VCaP (cell line): ENCODE measurements around the gene RABIF.

Experiments used
- H3K27ac ChIP-seq: fragments of 450-650 bp; 2 replicates; pipeline ENCODE4 v1.5.1; 2017
- TF ChIP-seq, protein P1 (sequence below): fragments of 450-650 bp; conservative IDR thresholded peaks from 2 replicates; pipeline ENCODE4 v1.5.1; 2017; ENCODE audit warnings: mild to moderate bottlenecking, moderate library complexity

Gene RABIF

DNA sequence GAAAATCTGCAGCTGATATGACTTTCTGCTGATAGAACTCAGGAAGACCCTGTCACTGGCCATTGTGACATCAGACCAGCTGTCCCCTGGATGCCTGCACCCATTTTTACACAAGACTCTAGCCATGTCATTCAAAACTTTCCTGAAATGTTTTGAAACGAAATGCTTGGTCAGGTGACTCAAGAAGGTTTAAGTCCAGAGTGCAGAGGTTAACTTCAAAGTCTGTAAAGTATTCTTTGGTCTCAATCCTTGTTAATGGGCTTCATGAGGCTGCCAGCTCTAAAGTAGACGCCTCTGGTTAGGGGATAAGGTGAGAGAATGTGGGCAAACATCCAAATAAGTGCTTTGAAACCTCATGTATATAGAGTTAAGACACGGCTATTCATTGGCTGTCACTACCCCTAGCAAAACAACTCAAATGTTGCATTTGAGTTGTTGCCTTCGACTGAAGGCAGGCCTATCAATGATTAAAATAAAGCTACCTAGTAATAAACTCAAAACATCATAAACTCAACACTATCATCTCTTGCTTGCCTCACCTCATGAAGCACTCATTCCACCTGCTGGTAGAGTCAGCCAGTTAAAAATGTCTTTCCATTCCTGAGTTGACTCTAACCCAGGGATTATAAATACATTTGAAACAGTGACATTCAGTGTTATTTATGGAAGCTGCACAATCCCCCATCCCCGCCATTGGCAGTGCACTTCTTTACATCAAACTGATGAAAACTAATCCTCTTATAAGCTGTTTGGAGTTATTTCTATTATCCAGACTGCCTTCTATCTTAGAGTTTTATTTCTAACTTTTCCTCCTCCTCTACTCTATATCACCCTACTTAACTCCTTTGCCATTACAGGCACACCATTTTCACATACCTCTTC, 26.0 kb downstream of the RABIF start:
- TF ChIP-seq, protein P1, sequence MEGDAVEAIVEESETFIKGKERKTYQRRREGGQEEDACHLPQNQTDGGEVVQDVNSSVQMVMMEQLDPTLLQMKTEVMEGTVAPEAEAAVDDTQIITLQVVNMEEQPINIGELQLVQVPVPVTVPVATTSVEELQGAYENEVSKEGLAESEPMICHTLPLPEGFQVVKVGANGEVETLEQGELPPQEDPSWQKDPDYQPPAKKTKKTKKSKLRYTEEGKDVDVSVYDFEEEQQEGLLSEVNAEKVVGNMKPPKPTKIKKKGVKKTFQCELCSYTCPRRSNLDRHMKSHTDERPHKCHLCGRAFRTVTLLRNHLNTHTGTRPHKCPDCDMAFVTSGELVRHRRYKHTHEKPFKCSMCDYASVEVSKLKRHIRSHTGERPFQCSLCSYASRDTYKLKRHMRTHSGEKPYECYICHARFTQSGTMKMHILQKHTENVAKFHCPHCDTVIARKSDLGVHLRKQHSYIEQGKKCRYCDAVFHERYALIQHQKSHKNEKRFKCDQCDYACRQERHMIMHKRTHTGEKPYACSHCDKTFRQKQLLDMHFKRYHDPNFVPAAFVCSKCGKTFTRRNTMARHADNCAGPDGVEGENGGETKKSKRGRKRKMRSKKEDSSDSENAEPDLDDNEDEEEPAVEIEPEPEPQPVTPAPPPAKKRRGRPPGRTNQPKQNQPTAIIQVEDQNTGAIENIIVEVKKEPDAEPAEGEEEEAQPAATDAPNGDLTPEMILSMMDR: no peak
- peak overlapping the region; percentile 83 for H3K27ac ChIP-seq

DNA sequence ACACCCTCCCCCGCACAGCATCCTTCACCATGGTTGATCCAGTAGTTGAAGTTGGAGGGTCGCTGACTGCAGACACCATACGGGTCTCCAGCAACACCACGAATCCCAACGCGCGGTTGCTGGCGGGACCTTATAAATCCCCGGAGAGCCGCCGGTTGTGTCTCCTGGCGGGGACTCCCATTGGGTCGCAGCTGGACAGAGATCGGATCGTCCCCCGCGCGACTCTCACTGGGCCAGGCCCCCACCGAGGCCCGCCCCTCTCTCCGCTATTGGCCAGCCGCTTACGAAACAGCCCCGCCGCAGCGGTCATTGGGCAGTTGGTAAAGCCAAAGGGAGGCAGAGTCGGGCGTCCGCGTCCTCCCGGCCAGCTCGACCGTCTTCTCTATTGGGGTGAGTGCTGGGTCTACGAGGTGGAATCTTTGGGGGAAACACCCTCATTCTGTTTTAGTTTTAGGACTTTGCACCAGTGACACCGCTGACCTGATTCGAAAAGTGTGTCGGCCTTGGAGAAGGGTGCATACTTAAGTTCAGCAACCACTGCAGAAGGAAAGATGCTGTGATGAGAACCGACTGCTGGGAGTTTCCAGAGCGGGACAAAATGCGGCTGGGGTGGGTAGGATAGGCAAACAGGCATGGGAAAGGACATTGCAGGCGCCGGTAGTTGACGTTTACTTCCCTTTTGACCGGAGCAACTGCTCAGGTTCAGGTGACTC, 27.4 kb downstream of the RABIF start:
- H3K27ac ChIP-seq: peak overlapping the region; percentile 83
- TF ChIP-seq, protein P1: no peak

DNA sequence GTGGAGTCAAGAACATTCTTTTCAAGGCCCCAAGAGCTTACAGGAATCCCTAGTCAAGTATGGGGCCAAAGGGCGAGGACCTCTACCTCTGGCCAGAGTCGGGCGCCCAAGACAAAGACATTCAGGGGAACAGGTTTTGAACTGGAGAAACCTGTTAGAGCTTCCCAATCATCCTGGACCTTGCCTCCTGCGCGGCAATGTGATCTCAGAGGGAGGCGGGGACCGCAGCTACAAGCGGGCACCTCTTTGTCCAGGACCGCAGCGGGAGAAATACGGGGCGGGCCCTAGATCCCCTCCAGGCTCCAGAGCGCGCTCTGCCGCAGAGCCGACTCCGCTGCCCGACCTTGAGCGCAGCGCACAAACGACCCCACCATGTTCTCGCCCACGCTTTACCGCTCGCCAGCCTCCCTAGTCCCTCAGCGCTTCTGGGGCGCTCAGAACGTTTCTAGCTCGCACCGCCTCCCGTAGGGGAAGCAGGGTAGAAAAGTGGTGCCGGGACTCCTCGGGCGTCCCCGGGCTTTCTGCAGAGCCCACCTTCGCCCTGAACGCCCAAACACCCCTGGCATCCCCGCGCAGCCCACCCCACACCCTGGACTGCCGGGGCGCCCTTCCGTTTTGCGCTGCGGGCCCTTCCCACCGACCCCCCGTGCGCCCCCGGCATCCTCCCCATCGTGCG, 28.1 kb downstream of the RABIF start:
- TF ChIP-seq, protein P1: no peak
- peak overlapping the region; percentile 83 for H3K27ac ChIP-seq

DNA sequence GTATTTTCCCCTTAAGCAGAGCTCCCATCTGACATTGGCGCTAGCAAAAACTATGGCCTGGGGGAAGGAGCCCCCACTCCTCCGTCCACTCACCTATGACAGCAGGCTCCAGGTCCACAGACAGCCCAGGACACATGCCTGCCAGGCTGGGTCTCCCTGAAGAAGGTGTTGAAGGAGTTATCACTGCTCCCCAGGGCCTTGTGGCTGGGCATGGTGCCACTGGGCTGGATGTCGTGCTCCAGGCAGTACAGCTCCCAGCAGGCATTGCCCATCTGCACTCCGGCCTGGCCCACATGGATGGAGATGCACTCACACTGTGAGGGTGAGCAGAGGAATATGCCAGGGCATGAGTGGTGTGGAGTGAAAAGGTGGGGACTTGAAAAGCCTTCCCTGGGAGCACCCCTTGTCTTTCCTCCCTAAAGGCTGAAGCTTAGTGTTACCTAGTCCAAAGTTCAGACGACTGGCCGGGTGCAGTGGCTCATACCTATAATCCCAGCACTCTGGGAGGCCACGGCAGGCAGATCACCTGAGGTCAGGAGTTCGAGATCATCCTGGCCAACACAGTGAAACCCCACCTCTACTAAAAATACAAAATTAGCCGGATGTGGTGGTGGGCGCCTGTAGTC, 30.0 kb downstream of the RABIF start:
- TF ChIP-seq, protein P1: no peak
- no peak overlapping the region for H3K27ac ChIP-seq

DNA sequence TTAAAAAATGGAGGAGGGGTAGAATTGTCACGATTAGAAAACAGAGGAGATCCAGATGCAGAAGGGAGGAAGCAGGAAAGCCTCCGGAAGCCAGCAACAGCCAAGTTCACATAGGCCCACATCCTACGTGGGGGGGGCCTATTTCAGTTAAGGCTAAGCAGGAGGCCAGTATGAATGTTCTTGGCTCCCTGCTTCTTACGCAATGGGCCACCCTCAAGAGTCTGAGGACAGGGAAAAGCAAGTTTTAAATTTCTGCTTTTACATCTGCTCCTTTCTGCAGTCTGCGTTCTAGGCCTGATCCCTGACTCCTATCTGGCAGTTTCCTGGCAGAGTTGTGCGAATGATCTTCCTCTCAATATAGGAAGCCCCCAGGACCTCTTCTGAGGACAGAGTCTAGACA, 30.6 kb downstream of the RABIF start:
- TF ChIP-seq, protein P1: no peak
- no peak overlapping the region for H3K27ac ChIP-seq

DNA sequence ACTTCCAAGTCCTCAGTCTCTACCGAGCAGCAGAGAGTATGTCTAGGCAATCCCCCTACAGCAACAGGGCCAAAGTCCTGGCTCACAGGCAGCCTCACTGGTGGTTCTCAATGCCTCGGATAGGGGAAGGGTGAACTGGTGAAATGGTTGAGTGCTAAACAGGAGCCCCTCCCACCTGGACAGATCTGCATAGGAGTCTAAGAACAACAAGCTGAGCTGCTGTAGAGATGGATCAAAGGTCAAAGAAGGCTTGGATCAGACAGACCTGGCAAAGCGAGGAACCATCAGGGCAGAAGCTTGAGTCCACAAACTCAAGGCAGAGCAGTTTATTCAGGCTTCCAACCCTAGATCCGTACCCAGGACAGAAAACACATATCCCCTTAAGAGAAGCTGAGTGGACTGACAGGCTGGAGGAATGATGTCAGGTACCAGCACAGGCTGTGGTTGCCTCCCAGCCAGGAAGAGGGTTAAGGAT, 31.8 kb downstream of the RABIF start:
- TF ChIP-seq, protein P1: no peak
- no peak overlapping the region for H3K27ac ChIP-seq
